Measurements from ENCODE around the gene KIF16B. TPM values are rescaled to one million over a fixed set of nuclear protein-coding genes. Genes with fewer than 3 reads are reported as not detected.
"Not testable (repeated sequence)": the region's sequence is repeated elsewhere in the genome, so short reads cannot be mapped to it uniquely, and the experiment has no call there.

Gene KIF16B
- total RNA-seq, 4 donors from 2014 or later = 19.9 to 40.2 (median 20.5) TPM

DNA sequence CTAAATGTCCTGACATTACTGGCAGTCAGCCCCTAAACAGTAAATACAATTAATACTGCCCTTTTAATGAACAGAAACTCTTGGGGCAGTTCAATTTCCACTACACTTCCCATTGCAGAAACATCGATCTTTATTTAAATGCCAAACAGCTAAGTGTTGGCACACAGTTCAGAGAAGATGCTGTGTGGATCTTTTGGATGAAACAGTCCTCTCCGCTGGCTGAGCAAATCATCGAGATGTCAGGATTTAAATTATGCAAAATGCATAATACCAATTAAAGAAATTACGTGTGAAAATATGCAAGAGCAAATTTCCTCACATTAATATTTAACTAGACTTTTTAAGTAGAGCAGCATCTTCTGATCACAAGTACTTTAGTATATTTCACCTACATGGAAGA lies 132.6 kb downstream of the KIF16B start:
- Histone ChIP-seq H3K4me3 (no peak overlapping the region), H3K27me3 (no peaks in the 10 kb centered on the region), H3K27ac (no peak overlapping the region), H3K4me1 (peaks cover 0 to 17% (median 1%) of the 10 kb centered on the region in 4 donors), H3K9me3 (no peaks in the 10 kb centered on the region), H3K36me3 (peaks cover 0 to 4% (median 0%) of the 10 kb centered on the region in 3 donors)
- TF ChIP-seq EP300 (IDR thresholded peaks at IDR 0.05) = no peak
- TF ChIP-seq CTCF (IDR thresholded peaks at IDR 0.05) = no peak
- no peak for TF ChIP-seq POLR2A (IDR thresholded peaks at IDR 0.05)
- DNase-seq (ENCODE audit: low spot score in 2 of 2) = no peak
- 83 to 84% methylated on average over 4 of the region's 4 CpGs for WGBS, 2 donors

- H3K4me1 ChIP-seq; DNase-seq (ENCODE audit: low spot score in 2 of 2): not testable (repeated sequence)
Observed at GRCh38 chr20:16439540-16439939, 133.7 kb downstream of the KIF16B start.

DNA sequence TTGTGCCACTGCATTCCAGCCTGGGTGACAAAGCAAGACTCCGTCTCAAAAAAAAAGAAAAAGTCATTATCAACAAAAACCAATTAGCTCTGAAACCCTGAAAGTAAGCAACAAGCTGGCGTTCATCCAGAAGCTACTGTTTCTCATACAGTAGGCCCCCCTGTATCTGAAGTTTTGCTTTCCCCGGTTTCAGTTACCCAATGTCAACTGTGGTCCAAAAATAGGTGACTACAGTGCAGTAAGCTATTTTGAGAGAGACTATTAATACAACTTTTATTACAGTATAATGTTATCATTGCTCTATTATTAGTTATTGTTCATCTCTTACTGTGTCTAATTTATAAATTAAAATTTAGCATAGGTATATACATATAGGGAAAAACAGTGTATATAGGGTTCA lies 135.1 kb downstream of the KIF16B start:
- 72 to 75% methylated on average over 3 of the region's 3 CpGs for WGBS, 2 donors
- Histone ChIP-seq H3K4me3 (no peak overlapping the region), H3K4me1 (peaks cover 0 to 11% (median 0%) of the 10 kb centered on the region in 4 donors), H3K27ac (no peak overlapping the region), H3K27me3 (no peaks in the 10 kb centered on the region), H3K9me3 (no peaks in the 10 kb centered on the region), H3K36me3 (peaks cover 0 to 4% (median 0%) of the 10 kb centered on the region in 3 donors)
- DNase-seq (ENCODE audit: low spot score in 2 of 2) = no peak
- TF ChIP-seq POLR2A (IDR thresholded peaks at IDR 0.05) (no peak), CTCF (IDR thresholded peaks at IDR 0.05) (no peak), EP300 (IDR thresholded peaks at IDR 0.05) (no peak)

More at GRCh38 chr20:16439540-16439939, 133.7 kb downstream of the KIF16B start:
- H3K27me3 ChIP-seq, H3K36me3 ChIP-seq, H3K4me3 ChIP-seq, H3K9me3 ChIP-seq, H3K27ac ChIP-seq: not testable (repeated sequence)
- 95% methylated on average over 5 of the region's 5 CpGs for WGBS, 2 donors

DNA sequence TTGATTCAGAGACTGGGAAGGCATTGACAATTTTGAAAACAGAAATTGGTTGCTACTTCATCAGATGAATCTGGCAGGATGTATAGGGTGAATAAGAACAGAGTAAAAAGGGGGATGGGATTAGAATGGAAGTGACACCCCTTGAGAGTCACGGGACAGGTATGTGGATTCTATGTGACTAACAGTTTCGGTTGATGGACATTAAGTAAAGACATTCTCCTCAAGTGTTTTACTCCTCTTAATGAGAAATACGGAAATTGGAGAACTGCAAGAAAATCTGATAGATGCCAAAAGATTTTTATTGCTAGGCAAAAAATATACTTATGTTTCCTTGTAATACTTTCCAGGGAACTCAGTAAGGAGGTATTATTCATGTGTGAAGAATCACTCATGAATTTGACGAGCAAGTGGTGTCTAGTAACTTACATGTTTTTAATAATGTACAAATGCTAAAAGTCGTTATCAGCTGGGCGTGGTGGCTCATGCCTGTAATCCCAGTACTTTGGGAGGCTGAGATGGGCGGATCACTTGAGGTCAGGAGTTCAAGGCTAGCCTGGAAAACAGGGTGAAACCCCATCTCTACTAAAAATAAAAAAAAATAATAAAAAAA lies 135.8 kb downstream of the KIF16B start:
- peaks cover 0 to 12% (median 0%) of the 10 kb centered on the region in 4 donors for H3K4me1 ChIP-seq
- H3K4me3 ChIP-seq = no peak overlapping the region
- TF ChIP-seq CTCF (IDR thresholded peaks at IDR 0.05) (no peak), EP300 (IDR thresholded peaks at IDR 0.05) (no peak), POLR2A (IDR thresholded peaks at IDR 0.05) (no peak)
- WGBS, 2 donors = 89 to 92% methylated on average over 7 of the region's 7 CpGs
- H3K36me3 ChIP-seq = peaks cover 0 to 4% (median 0%) of the 10 kb centered on the region in 3 donors
- H3K27me3 ChIP-seq = no peaks in the 10 kb centered on the region
- no peak for DNase-seq (ENCODE audit: low spot score in 2 of 2)
- H3K27ac ChIP-seq = no peak overlapping the region
- no peaks in the 10 kb centered on the region for H3K9me3 ChIP-seq

- DNase-seq (ENCODE audit: low spot score in 2 of 2) = peak; percentile 32 to 35
- H3K9me3 ChIP-seq = no peaks in the 10 kb centered on the region
- H3K27me3 ChIP-seq = no peaks in the 10 kb centered on the region
- H3K27ac ChIP-seq = no peak overlapping the region
- H3K36me3 ChIP-seq = peaks cover 0 to 17% (median 3%) of the 10 kb centered on the region in 3 donors
- no peak overlapping the region for H3K4me3 ChIP-seq
- H3K4me1 ChIP-seq = peaks cover 0 to 12% (median 0%) of the 10 kb centered on the region in 4 donors
- TF ChIP-seq CTCF (IDR thresholded peaks at IDR 0.05) (peak in 4 of 5 experiments; percentile 19 to 64 (median 52)), POLR2A (IDR thresholded peaks at IDR 0.05) (no peak)
- WGBS, 2 donors = 69 to 70% methylated on average over 10 of the region's 10 CpGs
Observed at GRCh38 chr20:16434062-16434664, 139.1 kb downstream of the KIF16B start.
